ENCODE measurements around the gene IL31RA.

The IL31RA gene

DNA sequence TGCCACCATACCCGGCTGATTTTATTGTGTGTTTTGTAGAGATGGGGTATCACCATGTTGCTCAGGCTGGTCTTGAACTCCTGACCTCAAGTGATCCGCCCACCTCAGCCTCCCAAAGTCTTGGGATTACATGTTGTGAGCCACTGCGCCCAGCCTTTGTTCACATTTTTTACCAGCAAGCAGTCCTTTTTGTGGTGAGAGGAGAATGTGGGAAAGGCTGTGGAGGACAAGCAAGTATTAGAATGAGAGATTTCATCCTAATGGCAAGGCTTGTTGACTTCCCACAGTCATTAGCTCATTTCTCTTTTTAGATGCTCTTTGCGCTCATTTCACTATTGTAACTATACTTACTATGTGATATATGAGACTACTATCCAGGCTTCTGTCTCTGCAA, 6.1 kb downstream of the IL31RA start:
- no peak overlapping the region for H3K27ac ChIP-seq (replicated peaks; ENCODE audit: low read length)
- H3K36me3 ChIP-seq (replicated peaks in 1 of 2; ENCODE audit: control insufficient read depth in 2 of 2, insufficient read depth in 2 of 2, low read length in 2 of 2): no peaks in the 10 kb centered on the region
- H3K9me3 ChIP-seq (replicated peaks in 1 of 2; ENCODE audit: control insufficient read depth in 2 of 2, insufficient read depth in 1 of 2, low read depth in 1 of 2, low read length in 2 of 2): no peaks in the 10 kb centered on the region
- H2BK5ac ChIP-seq (ENCODE audit: low read length): no peak overlapping the region
- H2BK15ac ChIP-seq (ENCODE audit: low read length): no peak overlapping the region
- H3K18ac ChIP-seq (ENCODE audit: low read length): no peak overlapping the region
- no CpG with 5 or more reads among the region's 4 CpGs for WGBS, 2 donors (ENCODE audit: extremely low coverage in 2 of 2, insufficient read length in 2 of 2, insufficient replicate concordance in 1 of 2)
- no peak overlapping the region for H2BK12ac ChIP-seq (ENCODE audit: low read length)
- H3K4me2 ChIP-seq (ENCODE audit: insufficient read depth, low read length, poor library complexity, severe bottlenecking): no peak overlapping the region
- no peak overlapping the region for H2AFZ ChIP-seq (ENCODE audit: low read length)
- no peak overlapping the region for H3K4ac ChIP-seq (ENCODE audit: low read length)
- no peak overlapping the region for H2AK5ac ChIP-seq (ENCODE audit: low read depth, low read length)
- no peak for DNase-seq (ENCODE audit: low spot score)
- no peak overlapping the region for H2BK120ac ChIP-seq (ENCODE audit: low read depth, low read length)
- no peak overlapping the region for H3K14ac ChIP-seq (ENCODE audit: low read length)
- H3K27me3 ChIP-seq (ENCODE audit: control insufficient read depth in 3 of 3, insufficient read depth in 3 of 3, low read depth in 1 of 3, low read length in 3 of 3): no peaks in the 10 kb centered on the region
- H3K9ac ChIP-seq (ENCODE audit: low read depth, low read length, poor library complexity): no peak overlapping the region
- H3K4me3 ChIP-seq (ENCODE audit: low read length in 2 of 2): no peak overlapping the region
- H4K91ac ChIP-seq (ENCODE audit: low read depth, low read length, poor library complexity): no peak overlapping the region
- H4K8ac ChIP-seq (ENCODE audit: low read depth, low read length): no peak overlapping the region
- H3K23ac ChIP-seq (ENCODE audit: low read depth, low read length, poor library complexity): no peak overlapping the region
- no peaks in the 10 kb centered on the region for H3K79me1 ChIP-seq (ENCODE audit: low read depth, low read length)
- H3K4me1 ChIP-seq (ENCODE audit: control insufficient read depth in 2 of 2, insufficient read depth in 1 of 2, low read depth in 1 of 2, low read length in 2 of 2): peaks cover 0 to 8% of the 10 kb centered on the region in 2 donors

DNA sequence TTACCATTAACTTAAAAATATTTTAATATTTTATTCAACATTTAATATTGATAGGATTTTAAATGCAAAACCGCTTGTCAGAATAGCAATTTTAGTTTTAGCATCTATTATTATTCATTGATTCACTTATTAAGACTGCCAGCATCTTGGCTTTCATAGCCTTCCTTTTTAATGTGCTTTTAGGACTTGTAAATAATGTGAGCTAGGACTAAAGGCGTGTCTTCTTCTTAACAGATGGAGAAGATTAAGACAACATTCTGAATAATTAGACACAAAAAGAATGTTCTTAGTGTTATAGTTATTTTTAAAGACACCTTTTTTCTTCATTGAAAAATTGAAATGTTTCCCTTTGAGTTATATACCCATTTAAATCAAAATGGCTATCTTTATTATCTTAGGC, 6.9 kb downstream of the IL31RA start:
- no peak overlapping the region for H3K4me3 ChIP-seq (ENCODE audit: low read length in 2 of 2)
- no peak overlapping the region for H2AK5ac ChIP-seq (ENCODE audit: low read depth, low read length)
- H2BK5ac ChIP-seq (ENCODE audit: low read length): no peak overlapping the region
- no peak overlapping the region for H3K4me2 ChIP-seq (ENCODE audit: insufficient read depth, low read length, poor library complexity, severe bottlenecking)
- no peaks in the 10 kb centered on the region for H3K36me3 ChIP-seq (replicated peaks in 1 of 2; ENCODE audit: control insufficient read depth in 2 of 2, insufficient read depth in 2 of 2, low read length in 2 of 2)
- no peak overlapping the region for H4K8ac ChIP-seq (ENCODE audit: low read depth, low read length)
- no peak overlapping the region for H3K9ac ChIP-seq (ENCODE audit: low read depth, low read length, poor library complexity)
- no peak overlapping the region for H3K23ac ChIP-seq (ENCODE audit: low read depth, low read length, poor library complexity)
- H3K4ac ChIP-seq (ENCODE audit: low read length): no peak overlapping the region
- H2BK12ac ChIP-seq (ENCODE audit: low read length): no peak overlapping the region
- no peak overlapping the region for H2BK15ac ChIP-seq (ENCODE audit: low read length)
- no CpG with 5 or more reads among the region's 2 CpGs for WGBS, 2 donors (ENCODE audit: extremely low coverage in 2 of 2, insufficient read length in 2 of 2, insufficient replicate concordance in 1 of 2)
- no peak overlapping the region for H2BK120ac ChIP-seq (ENCODE audit: low read depth, low read length)
- H3K14ac ChIP-seq (ENCODE audit: low read length): no peak overlapping the region
- no peaks in the 10 kb centered on the region for H3K79me1 ChIP-seq (ENCODE audit: low read depth, low read length)
- no peak overlapping the region for H3K18ac ChIP-seq (ENCODE audit: low read length)
- no peak overlapping the region for H2AFZ ChIP-seq (ENCODE audit: low read length)
- no peaks in the 10 kb centered on the region for H3K27me3 ChIP-seq (ENCODE audit: control insufficient read depth in 3 of 3, insufficient read depth in 3 of 3, low read depth in 1 of 3, low read length in 3 of 3)
- no peaks in the 10 kb centered on the region for H3K9me3 ChIP-seq (replicated peaks in 1 of 2; ENCODE audit: control insufficient read depth in 2 of 2, insufficient read depth in 1 of 2, low read depth in 1 of 2, low read length in 2 of 2)
- no peak for DNase-seq (ENCODE audit: low spot score)
- no peak overlapping the region for H3K27ac ChIP-seq (replicated peaks; ENCODE audit: low read length)
- H3K4me1 ChIP-seq (ENCODE audit: control insufficient read depth in 2 of 2, insufficient read depth in 1 of 2, low read depth in 1 of 2, low read length in 2 of 2): peaks cover 0 to 8% of the 10 kb centered on the region in 2 donors
- H4K91ac ChIP-seq (ENCODE audit: low read depth, low read length, poor library complexity): no peak overlapping the region

DNA sequence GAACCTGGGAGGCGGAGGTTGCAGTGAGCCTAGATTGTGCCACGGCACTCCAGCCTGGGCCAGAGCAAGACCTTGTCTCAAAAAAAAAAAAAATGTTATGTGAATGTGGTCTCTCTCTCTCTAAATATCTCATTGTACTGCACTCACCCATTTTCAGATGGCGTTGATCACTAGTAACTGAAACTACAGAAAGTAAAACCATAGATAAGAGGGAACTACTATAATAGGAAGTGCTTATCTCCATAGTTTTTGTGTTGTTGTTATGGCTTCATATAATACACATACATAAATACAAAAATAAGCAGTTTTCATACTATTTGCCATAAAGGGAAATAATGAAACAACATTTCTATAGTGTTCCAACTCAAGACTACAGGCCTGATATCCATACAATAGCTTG, 9.1 kb downstream of the IL31RA start:
- no peak for DNase-seq (ENCODE audit: low spot score)
- no peak overlapping the region for H4K8ac ChIP-seq (ENCODE audit: low read depth, low read length)
- H2BK120ac ChIP-seq (ENCODE audit: low read depth, low read length): no peak overlapping the region
- peaks cover 0 to 6% of the 10 kb centered on the region in 2 donors for H3K4me1 ChIP-seq (ENCODE audit: control insufficient read depth in 2 of 2, insufficient read depth in 1 of 2, low read depth in 1 of 2, low read length in 2 of 2)
- H3K36me3 ChIP-seq (replicated peaks in 1 of 2; ENCODE audit: control insufficient read depth in 2 of 2, insufficient read depth in 2 of 2, low read length in 2 of 2): no peaks in the 10 kb centered on the region
- no peak overlapping the region for H2AFZ ChIP-seq (ENCODE audit: low read length)
- no peak overlapping the region for H2BK5ac ChIP-seq (ENCODE audit: low read length)
- no peak overlapping the region for H3K23ac ChIP-seq (ENCODE audit: low read depth, low read length, poor library complexity)
- H4K91ac ChIP-seq (ENCODE audit: low read depth, low read length, poor library complexity): no peak overlapping the region
- no CpG with 5 or more reads among the region's 3 CpGs for WGBS, 2 donors (ENCODE audit: extremely low coverage in 2 of 2, insufficient read length in 2 of 2, insufficient replicate concordance in 1 of 2)
- no peak overlapping the region for H3K4me3 ChIP-seq (ENCODE audit: low read length in 2 of 2)
- H2BK12ac ChIP-seq (ENCODE audit: low read length): no peak overlapping the region
- no peak overlapping the region for H3K4me2 ChIP-seq (ENCODE audit: insufficient read depth, low read length, poor library complexity, severe bottlenecking)
- no peak overlapping the region for H2AK5ac ChIP-seq (ENCODE audit: low read depth, low read length)
- H2BK15ac ChIP-seq (ENCODE audit: low read length): no peak overlapping the region
- H3K27me3 ChIP-seq (ENCODE audit: control insufficient read depth in 3 of 3, insufficient read depth in 3 of 3, low read depth in 1 of 3, low read length in 3 of 3): peaks cover 0 to 6% (median 0%) of the 10 kb centered on the region in 3 experiments
- H3K9ac ChIP-seq (ENCODE audit: low read depth, low read length, poor library complexity): no peak overlapping the region
- no peaks in the 10 kb centered on the region for H3K79me1 ChIP-seq (ENCODE audit: low read depth, low read length)
- peaks cover 0 to 8% of the 10 kb centered on the region in 2 donors for H3K9me3 ChIP-seq (replicated peaks in 1 of 2; ENCODE audit: control insufficient read depth in 2 of 2, insufficient read depth in 1 of 2, low read depth in 1 of 2, low read length in 2 of 2)
- no peak overlapping the region for H3K18ac ChIP-seq (ENCODE audit: low read length)
- H3K14ac ChIP-seq (ENCODE audit: low read length): no peak overlapping the region
- H3K27ac ChIP-seq (replicated peaks; ENCODE audit: low read length): no peak overlapping the region
- H3K4ac ChIP-seq (ENCODE audit: low read length): no peak overlapping the region

DNA sequence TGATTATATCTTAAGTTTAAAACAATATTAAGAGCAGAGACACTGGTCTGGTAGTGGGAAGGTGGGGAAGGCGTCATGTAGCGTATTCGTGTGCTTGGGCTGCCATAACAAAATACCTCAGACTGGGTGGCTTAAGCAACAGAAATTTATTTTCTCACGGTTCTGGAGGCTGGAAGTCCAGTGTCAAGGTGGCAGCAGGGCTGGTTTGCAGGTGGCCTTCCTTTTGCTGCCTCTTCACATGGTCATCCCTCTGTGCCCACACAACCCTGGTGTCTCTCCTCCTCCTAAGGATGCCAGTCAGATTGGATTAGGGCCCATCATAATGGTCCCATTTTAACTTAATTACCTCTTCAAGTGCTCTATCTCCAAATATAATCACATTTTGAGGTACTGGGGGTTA, 9.6 kb downstream of the IL31RA start:
- Histone ChIP-seq H3K9me3 (replicated peaks in 1 of 2; ENCODE audit: control insufficient read depth in 2 of 2, insufficient read depth in 1 of 2, low read depth in 1 of 2, low read length in 2 of 2) (peaks cover 0 to 8% of the 10 kb centered on the region in 2 donors), H3K4me2 (ENCODE audit: insufficient read depth, low read length, poor library complexity, severe bottlenecking) (no peak overlapping the region), H3K9ac (ENCODE audit: low read depth, low read length, poor library complexity) (no peak overlapping the region), H3K36me3 (replicated peaks in 1 of 2; ENCODE audit: control insufficient read depth in 2 of 2, insufficient read depth in 2 of 2, low read length in 2 of 2) (no peaks in the 10 kb centered on the region), H4K8ac (ENCODE audit: low read depth, low read length) (no peak overlapping the region), H4K91ac (ENCODE audit: low read depth, low read length, poor library complexity) (no peak overlapping the region), H3K14ac (ENCODE audit: low read length) (no peak overlapping the region), H2AFZ (ENCODE audit: low read length) (no peak overlapping the region), H3K4ac (ENCODE audit: low read length) (no peak overlapping the region), H2BK120ac (ENCODE audit: low read depth, low read length) (no peak overlapping the region), H3K79me1 (ENCODE audit: low read depth, low read length) (no peaks in the 10 kb centered on the region), H3K23ac (ENCODE audit: low read depth, low read length, poor library complexity) (no peak overlapping the region), H3K27me3 (ENCODE audit: control insufficient read depth in 3 of 3, insufficient read depth in 3 of 3, low read depth in 1 of 3, low read length in 3 of 3) (peaks cover 0 to 6% (median 0%) of the 10 kb centered on the region in 3 experiments), H3K4me1 (ENCODE audit: control insufficient read depth in 2 of 2, insufficient read depth in 1 of 2, low read depth in 1 of 2, low read length in 2 of 2) (peaks cover 0 to 6% of the 10 kb centered on the region in 2 donors), H2BK12ac (ENCODE audit: low read length) (no peak overlapping the region), H3K4me3 (ENCODE audit: low read length in 2 of 2) (no peak overlapping the region), H2AK5ac (ENCODE audit: low read depth, low read length) (no peak overlapping the region), H2BK5ac (ENCODE audit: low read length) (no peak overlapping the region), H3K18ac (ENCODE audit: low read length) (no peak overlapping the region), H2BK15ac (ENCODE audit: low read length) (no peak overlapping the region), H3K27ac (replicated peaks; ENCODE audit: low read length) (no peak overlapping the region)
- DNase-seq (ENCODE audit: low spot score): no peak
- WGBS, 2 donors (ENCODE audit: extremely low coverage in 2 of 2, insufficient read length in 2 of 2, insufficient replicate concordance in 1 of 2): no CpG with 5 or more reads among the region's 4 CpGs

Data from neuronal stem cell (in vitro differentiated cells).